ENCODE results near the gene FSIP2.

Gene FSIP2

GRCh38 chr2:185738679-185739472 is at the start of gene FSIP2:
Gene FSIP2, plus strand, starts transcription at chr2:185738804. Its CDS starts 91 bp downstream, at chr2:185738895.
- peak; percentile 2 to 29 for DNase-seq (ENCODE audit: extremely low read depth in 1 of 2, low read depth in 1 of 2)

- DNase-seq (ENCODE audit: extremely low read depth in 1 of 2, low read depth in 1 of 2) = no peak
Measured at GRCh38 chr2:185689906-185690539, 48.6 kb upstream of the FSIP2 start.

- DNase-seq (ENCODE audit: extremely low read depth in 1 of 2, low read depth in 1 of 2) = no peak
Measured at GRCh38 chr2:185695711-185696235, 42.8 kb upstream of the FSIP2 start.

- no peak for DNase-seq (ENCODE audit: extremely low read depth in 1 of 2, low read depth in 1 of 2)
Measured at GRCh38 chr2:185700883-185701282, 37.7 kb upstream of the FSIP2 start.

GRCh38 chr2:185734658-185735057 is 3.9 kb upstream of the FSIP2 start:
- DNase-seq (ENCODE audit: extremely low read depth in 1 of 2, low read depth in 1 of 2) = no peak

GRCh38 chr2:185736210-185736609 is 2.4 kb upstream of the FSIP2 start:
- no peak for DNase-seq (ENCODE audit: extremely low read depth in 1 of 2, low read depth in 1 of 2)

GRCh38 chr2:185745864-185746859 is 7.6 kb downstream of the FSIP2 start:
- DNase-seq (ENCODE audit: extremely low read depth in 1 of 2, low read depth in 1 of 2) = no peak

GRCh38 chr2:185757356-185757755 is 18.8 kb downstream of the FSIP2 start:
- no peak for DNase-seq (ENCODE audit: extremely low read depth in 1 of 2, low read depth in 1 of 2)

- DNase-seq (ENCODE audit: extremely low read depth in 1 of 2, low read depth in 1 of 2) = no peak
Measured at GRCh38 chr2:185771396-185771795, 32.8 kb downstream of the FSIP2 start.

- no peak for DNase-seq (ENCODE audit: extremely low read depth in 1 of 2, low read depth in 1 of 2)
Measured at GRCh38 chr2:185780890-185781289, 42.3 kb downstream of the FSIP2 start.

- DNase-seq (ENCODE audit: extremely low read depth in 1 of 2, low read depth in 1 of 2) = no peak
Measured at GRCh38 chr2:185782223-185782769, 43.7 kb downstream of the FSIP2 start.

- no peak for DNase-seq (ENCODE audit: extremely low read depth in 1 of 2, low read depth in 1 of 2)
Measured at GRCh38 chr2:185785156-185785555, 46.6 kb downstream of the FSIP2 start.

GRCh38 chr2:185785851-185786473 is 47.4 kb downstream of the FSIP2 start:
- no peak for DNase-seq (ENCODE audit: extremely low read depth in 1 of 2, low read depth in 1 of 2)

GRCh38 chr2:185787227-185788145 is 48.9 kb downstream of the FSIP2 start:
- no peak for DNase-seq (ENCODE audit: extremely low read depth in 1 of 2, low read depth in 1 of 2)

GRCh38 chr2:185790361-185790760 is 51.8 kb downstream of the FSIP2 start:
- DNase-seq (ENCODE audit: extremely low read depth in 1 of 2, low read depth in 1 of 2) = no peak

- DNase-seq (ENCODE audit: extremely low read depth in 1 of 2, low read depth in 1 of 2) = no peak
Measured at GRCh38 chr2:185793532-185794345, 55.1 kb downstream of the FSIP2 start.

GRCh38 chr2:185796758-185797157 is 58.2 kb downstream of the FSIP2 start:
- no peak for DNase-seq (ENCODE audit: extremely low read depth in 1 of 2, low read depth in 1 of 2)

- no peak for DNase-seq (ENCODE audit: extremely low read depth in 1 of 2, low read depth in 1 of 2)
Measured at GRCh38 chr2:185802926-185803325, 64.3 kb downstream of the FSIP2 start.

Measured in stimulated activated CD8-positive, alpha-beta memory T cell treated with anti-CD3 and anti-CD28 coated beads, Interleukin-7, amount 100 ng/mL, for 48 hours (primary cell).